ENCODE measurements around the gene ZNF541. TPM values are rescaled to one million over a fixed set of nuclear protein-coding genes. Genes with fewer than 3 reads are reported as not detected.
"Not testable (repeated sequence)": the region's sequence is repeated elsewhere in the genome, so short reads cannot be mapped to it uniquely, and the experiment has no call there.

Gene ZNF541
- polyA plus RNA-seq, 10 donors, result 0.14 to 0.44 (median 0.20) TPM; not detected in 2

GRCh38 chr19:47600246-47601179 is 27.6 kb upstream of the ZNF541 start:
- peak; percentile 99 for DNase-seq

DNA sequence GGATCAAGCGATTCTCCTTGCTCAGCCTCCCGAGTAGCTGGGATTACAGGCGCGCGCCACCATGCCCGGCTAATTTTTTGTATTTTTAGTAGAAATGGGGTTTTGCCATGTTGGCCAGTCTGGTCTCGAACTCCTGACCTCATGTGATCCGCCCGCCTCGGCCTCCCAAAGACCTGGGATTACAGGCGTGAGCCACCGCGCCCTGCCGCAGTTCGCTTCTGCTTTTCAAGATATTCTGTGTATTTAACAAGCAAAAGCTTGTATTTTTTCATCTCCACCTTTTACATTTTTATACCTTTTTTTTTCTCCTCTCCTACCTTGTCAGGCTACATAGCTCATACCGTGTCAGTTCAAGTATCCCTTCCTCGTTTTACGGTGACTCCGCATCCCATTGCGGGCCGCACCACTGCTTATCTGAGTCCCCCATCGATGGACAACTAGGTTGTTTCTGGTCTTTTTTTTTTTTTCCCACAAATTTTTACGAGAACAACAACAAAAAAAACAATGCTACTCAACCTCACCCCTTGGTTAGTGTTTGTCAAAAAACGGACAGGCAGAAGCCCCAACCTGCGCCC is 26.8 kb upstream of the ZNF541 start:
- DNase-seq, result not testable (repeated sequence)

DNA sequence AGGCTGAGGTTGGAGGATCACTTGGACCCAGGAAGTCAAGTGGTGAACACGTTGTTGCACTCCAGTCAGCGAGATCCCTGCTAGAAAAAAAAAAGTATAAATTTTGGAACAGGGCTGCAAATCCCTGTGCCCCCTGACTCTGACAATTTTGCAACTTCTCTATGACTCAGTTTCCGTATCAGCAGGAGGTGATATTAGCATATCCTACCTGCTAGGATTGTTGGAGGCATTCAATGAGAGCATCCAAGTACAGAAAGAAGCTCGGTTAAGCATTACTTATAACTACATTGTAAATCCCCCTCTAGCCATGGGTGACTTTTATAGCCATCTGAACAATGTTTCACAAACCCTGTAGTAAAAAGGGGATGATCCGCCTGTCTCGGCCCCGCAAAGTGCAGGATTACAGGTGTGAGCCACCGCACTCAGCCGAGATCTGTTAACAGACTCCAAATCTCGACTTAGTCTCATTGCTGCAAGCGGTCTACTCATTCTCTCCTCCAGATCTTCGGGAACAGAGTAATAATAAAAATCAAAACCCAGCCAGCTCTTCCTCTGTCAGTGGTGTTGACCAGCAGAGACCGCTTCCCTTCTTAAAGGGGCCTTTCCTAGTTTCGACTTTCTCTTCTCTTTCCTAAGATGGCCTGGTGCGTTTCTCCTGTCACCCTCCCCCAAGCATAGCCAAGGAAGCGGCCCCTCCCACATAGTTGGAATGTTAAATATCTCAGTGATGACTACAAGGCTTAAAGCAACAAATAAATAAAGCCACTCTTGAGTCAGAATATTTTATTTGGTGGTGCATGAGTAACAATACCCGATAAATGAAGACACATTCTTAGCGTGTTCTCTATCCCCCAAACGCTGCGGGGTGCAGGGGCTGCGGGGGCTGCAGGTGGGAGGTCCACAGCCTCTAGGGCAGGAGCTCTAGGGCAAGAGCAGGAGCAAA is 25.7 kb upstream of the ZNF541 start:
- peak; percentile 44 to 91 (median 72) for DNase-seq

DNA sequence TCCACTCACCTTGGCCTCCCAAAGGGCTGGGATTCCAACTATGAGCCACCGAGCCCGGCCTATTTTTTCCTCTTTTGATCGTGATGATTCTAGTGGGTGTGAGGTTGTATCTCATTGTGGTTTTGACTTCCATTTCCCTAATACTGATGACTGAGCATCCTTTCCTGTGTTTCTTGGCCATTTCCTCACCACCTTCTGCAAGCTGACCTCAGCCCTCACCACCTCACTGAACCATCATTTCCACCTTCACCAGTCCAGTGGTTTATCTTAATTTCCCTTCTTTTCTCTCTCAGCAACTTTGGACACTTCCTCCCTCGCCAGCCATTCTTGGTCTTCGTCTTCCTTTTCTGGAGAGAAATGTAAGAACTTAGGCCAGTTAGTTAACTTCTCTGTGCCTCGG is 23.0 kb upstream of the ZNF541 start:
- DNase-seq, result no peak

GRCh38 chr19:47593860-47594259 is 20.9 kb upstream of the ZNF541 start:
- DNase-seq, result no peak

GRCh38 chr19:47589824-47590223 is 16.9 kb upstream of the ZNF541 start:
- no peak for DNase-seq

- no peak for DNase-seq
Measured at GRCh38 chr19:47587295-47587694, 14.3 kb upstream of the ZNF541 start.

DNA sequence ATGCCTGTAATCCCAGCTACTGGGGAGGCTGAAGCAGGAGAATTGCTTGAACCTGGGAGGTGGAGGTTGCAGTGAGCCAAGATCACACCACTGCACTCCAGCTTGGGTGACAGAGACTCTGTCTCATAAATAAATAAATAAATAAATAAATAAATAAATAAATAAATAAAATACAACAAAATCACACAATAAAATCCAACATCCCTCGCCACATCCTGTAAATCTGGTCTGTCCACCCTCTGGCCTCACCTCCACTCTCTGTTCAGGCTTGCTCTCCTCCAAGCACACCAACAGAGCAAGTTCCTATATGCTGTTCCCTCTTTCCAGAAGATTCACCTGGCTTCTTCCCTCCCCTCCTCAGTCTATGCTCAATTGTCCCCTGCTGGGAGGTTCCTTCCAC is 10.2 kb upstream of the ZNF541 start:
- not testable (repeated sequence) for DNase-seq

GRCh38 chr19:47582320-47582909 is 9.5 kb upstream of the ZNF541 start:
- peak in 1 of 3 donors; percentile 49 for DNase-seq

GRCh38 chr19:47581605-47582319 is 8.8 kb upstream of the ZNF541 start:
- no peak for DNase-seq

DNA sequence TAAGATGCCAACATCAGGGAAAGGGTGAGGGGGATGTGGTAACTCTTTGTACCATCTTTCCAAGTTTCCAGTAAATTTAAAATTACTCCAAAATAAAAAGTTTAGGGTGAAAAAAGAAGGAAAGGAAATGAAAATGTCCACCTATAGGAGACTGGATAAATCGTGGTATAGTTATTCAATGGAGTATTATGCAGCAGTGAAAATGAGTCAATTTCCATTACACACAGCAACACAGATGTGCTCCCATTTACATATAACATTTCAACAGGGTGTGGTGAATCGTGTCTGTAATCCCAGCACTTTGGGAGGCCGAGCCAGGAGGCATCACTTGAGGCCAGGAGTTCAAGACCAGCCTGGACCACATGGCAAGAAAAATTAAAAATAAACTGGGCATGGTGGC is 7.4 kb upstream of the ZNF541 start:
- no peak for DNase-seq

DNA sequence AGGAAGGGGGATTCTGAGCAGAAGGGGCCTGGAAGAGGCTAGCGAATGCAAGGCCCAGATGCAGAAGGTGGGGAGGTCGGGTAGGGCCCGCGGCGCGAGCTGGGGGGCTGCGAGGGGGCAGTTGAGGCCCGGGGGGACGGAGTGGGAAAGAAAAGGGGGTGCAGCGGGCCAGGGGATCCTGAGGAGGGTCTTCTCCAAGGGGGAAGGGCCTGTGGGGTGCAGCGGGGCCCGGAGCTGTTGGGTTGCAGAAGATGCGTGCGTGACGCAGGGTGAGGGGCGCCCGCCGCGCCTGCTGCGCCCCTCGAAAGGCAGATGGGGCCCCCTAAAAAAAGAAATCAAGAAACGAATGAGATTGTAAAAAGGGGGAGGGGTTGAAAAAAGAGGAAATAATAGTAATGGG is 313 bp downstream of the ZNF541 start:
- DNase-seq, result no peak

DNA sequence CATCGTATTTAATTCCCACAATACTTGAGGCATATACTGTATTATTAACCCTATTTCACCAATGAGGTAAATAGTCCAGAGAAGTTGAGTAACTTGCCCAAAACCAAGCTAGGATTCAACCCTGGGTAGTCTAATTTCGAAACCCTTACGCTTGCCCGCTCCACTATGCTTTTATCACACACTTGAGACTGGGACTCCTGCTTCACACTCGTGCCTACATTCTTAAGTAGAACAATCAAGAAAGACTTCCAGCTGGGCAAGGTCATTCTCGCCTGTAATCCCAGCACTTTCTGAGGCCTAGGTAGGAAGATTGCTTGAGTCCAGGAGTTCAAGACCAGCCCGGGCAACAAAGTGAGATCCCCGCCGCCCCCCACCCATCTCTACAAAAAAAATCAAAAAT is 3.6 kb downstream of the ZNF541 start:
- DNase-seq, result no peak

DNA sequence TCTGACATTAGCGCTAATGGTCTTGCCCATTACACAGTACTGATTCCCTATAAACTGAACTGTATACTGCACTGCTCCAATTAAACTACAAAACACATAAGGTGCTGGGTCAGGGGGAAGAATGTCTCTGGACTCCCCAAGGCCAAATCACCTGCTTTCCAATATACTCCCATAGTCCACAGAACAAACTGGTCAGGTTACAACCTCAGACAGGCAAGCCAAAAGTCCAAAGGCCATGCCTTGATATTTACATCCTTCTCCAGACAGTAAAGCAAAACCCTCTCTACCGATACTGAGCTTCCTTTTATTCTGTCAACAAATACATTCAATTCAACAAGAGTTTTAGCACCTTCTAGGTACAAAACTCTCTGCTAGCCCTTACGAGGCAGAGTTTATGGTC is 8.9 kb downstream of the ZNF541 start:
- no peak for DNase-seq

GRCh38 chr19:47561440-47562057 is 11.4 kb downstream of the ZNF541 start:
- DNase-seq, result no peak

DNA sequence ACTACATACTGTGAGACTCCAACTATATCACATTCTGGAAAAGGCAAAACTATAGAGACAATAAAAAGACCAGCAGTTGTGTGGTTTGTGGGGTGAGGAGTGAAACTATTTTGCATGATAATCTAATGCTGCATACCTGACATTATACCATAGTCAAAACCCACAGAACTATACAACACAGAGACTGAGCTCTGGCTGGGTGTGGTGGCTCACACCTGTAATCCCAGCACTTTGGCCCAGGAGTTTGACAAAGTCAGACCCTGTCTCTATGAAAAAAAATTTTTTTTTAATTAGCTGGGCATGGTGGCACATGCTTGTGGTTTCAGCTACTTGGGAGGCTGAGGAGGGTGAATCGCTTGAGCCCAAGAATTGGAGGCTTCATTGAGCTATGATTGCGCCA is 11.9 kb downstream of the ZNF541 start:
- no peak for DNase-seq

DNA sequence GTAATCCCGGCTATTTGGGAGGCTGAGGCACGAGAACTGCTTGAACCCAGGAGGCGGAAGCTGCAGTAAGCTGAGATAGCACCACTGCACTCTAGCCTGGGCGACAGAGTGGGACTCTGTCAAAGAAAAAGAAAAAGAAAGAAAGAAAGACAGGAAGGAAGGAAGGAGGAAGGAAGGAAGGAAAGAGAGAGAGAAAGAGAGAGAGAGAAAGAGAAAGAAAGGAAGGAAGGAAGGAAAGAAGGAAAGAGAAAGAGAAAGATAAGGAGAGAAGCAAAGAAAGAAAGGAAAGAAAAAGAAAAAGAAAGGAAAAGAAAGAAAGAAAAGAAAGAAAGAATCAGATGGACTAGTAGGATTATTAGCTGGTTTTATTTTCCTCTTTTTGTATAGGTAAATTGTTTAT is 22.8 kb downstream of the ZNF541 start:
- no peak for DNase-seq

GRCh38 chr19:47549261-47549862 is 23.6 kb downstream of the ZNF541 start:
- no peak for DNase-seq

DNA sequence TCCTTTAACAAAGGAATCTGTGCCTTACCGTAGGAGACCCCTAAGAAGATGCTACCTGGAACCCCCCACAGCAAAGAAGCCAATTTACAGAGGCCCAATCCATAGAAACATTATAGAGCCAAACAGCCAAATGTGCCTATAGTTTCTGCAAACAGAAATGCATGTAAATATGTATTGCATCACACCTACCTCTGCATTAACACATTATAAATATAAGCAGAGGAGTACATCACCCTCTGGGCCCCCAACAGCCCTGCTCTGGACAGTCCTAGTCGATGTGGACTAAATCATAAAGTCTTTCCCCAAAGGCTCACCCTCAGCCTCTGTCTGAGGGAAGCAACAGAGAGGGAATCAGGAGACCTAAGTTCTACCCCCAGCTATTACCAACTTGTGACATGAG is 25.7 kb downstream of the ZNF541 start:
- DNase-seq, result no peak

Data from muscle of back (tissue), 11 donors.